Middle frontal gyrus (tissue), 1 donor: Measurements from ENCODE around the gene ZFP36L2.

Source experiments
- DNase-seq: peaks from one replicate; pipeline ENCODE4 v3.0.0-alpha.2; 2015; ENCODE audit warnings: low spot score; ENCODE audit errors: extremely low spot score

Gene ZFP36L2

DNA sequence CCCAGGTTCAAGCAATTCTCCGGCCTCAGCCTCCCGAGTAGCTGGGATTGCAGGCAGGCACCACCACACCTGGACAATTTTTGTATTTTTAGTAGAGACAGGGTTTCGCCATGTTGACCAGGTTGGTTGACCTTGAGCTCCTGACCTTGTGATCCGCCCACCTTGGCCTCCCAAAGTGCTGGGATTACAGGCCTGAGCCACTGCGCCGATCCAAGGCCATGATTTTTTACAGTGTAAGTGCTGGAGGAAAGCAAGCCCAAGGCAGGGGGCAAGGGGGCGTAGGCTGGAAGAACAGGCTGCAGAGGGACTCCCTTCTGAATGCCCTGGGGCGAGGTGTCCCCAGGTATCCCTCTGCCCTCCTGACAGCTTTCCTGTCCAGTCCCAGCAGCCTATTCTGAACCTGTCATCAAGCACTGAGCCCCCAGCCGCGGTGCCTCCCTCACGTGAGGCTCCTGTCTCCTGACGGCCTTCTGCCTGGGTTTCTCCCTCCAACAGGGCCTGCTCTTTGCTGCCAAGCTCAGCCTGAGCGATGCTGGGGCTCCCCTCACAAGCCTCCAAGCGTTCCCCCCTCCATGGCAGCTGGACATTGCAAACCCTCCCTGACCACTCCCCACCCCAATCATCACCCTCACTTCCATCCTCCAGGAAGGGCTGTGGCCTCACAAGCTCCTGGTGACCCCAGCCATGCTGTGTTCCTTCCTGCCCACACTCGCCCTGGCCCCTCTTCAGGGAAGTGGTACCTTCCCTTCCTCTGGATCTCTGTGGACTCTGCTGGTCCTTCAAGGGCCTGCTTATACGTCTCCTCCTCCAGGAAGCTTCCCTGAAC is 37.6 kb downstream of the ZFP36L2 start:
- DNase-seq, result no peak

- no peak for DNase-seq
These were observed 39.6 kb downstream of the ZFP36L2 start for GRCh38 chr2:43186679-43187374.

- DNase-seq, result no peak
These were observed 40.1 kb downstream of the ZFP36L2 start for GRCh38 chr2:43186321-43186678.

DNA sequence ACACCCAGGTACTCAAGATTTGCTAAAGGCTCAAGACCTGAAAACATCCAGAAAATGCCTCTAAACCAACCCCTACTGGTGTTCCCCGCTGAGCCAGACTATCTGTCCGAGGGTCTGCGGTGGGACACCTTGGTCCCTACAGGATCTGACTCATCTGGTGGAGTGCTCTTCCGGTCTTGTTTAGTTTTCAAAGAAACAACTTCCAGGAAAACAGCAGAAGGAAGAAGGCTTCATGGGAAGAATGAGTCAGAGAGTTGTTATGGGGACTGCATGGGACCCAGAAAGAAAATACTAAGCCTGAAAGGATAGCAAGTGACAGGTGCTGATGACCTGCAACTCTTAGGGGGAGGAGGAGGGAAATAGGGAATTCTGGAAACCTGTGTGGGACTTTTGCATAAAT is 41.3 kb downstream of the ZFP36L2 start:
- DNase-seq, result no peak

GRCh38 chr2:43184339-43184895 is 42.0 kb downstream of the ZFP36L2 start:
- no peak for DNase-seq

DNA sequence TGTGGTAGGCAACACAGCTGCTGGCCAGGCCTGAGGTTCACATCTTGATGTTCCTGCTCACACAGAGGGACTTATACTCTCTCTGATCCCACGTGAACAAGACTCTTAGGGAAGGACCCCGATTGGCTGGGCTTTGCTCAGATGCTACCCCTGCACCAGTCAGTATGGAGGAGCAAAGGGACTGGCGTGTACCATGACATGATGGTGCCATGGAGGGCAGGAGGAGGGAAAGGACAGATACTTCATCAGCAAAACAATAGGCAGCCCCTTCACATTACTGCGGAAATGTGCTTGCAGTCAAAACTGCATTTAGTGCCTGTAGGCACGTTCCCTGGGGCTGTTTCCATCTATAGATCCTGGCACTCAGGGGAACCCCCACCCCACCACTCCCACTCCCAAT is 42.7 kb downstream of the ZFP36L2 start:
- no peak for DNase-seq

DNA sequence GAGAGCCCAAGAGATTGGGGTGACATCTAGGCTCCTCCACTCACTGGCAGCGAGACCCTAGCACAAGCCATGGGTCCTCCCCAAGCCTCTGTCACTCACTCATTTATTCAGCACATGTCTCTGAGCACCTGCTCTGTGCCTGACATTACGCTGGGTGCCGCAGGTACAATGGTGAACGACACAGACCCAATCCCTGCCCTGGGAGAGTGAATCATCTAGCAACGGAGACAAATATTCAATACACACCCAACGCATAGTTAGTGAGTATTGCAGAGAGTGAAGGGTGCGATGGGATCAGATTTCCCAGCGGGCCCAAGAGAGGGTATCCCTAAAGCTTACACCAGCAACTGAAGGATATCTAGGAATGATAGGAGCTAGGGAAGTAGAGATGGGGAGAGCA is 45.5 kb downstream of the ZFP36L2 start:
- no peak for DNase-seq

DNA sequence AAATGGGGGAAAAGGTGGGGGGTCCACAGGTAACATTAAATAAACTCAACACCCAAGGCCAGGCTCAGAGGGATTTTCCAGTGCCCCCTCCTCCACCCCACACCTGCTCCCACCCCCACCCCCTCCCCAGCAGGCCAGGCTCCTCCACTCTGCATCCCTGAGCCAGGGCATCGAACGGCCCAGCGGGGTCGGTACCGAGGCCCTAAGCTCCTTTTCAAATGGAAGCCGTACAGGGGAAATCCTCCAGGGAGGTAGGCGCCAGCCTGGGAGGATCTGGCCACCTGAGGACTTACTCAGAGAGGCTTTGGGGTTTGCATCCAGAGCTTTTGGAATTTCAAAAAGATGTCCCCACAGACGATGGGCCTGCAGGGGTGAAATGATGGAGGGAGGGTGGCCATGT is 46.5 kb downstream of the ZFP36L2 start:
- DNase-seq, result no peak

DNA sequence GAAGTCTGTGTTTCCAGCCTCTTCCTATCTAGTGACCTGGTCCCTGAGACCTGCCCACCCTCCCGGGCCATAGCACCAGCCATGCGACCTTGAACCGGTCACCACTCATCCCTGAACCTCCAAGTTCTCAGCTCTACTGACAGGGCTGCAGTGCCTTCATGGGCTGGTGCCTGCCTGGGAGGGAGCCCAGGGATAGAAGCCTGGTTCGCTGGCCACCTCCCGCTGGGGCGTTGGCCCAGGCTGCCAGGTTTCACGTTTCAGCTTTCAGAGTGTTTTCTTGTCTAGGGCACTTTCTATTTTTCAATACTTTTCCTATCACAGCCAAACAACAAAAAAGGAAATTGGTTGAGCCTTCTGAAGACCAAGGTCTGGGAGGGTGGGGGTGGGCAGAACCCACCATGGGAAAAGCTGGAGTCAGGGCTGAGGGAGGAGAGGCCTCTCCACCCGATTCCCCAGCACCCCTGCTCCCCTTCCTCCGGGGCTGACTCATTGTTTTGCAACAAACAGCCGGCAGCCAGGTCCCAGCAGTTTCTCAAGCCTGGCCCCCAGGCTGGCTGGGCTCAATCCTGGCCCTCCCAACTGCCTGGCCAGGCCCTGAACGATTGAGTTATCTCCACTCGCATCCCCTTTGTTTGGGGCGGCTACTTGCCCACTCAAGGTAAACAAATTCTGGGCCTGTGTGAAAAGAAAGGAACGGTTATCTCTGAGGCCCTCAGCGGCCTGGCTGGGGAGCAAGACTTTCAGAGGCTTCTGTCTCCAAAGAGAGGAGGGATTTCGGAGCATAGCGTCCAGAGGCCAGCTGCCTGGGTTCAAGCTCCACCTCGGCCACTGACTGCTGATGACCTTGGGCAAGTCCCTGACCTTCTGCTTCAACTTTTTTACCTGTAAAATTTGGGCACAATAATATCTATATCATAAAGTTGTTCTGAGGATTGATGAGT is 47.5 kb downstream of the ZFP36L2 start:
- no peak for DNase-seq

- no peak for DNase-seq
These were observed 48.3 kb downstream of the ZFP36L2 start for GRCh38 chr2:43178055-43178598.

GRCh38 chr2:43176449-43176848 is 50.0 kb downstream of the ZFP36L2 start:
- DNase-seq, result no peak

GRCh38 chr2:43175876-43176275 is 50.5 kb downstream of the ZFP36L2 start:
- no peak for DNase-seq

GRCh38 chr2:43175020-43175441 is 51.4 kb downstream of the ZFP36L2 start:
- no peak for DNase-seq

- no peak for DNase-seq
These were observed 52.0 kb downstream of the ZFP36L2 start for GRCh38 chr2:43174368-43174916.
